SK-N-SH treated with all-trans-retinoic acid at 6 μM for 48 hours (cell line): ENCODE data around the gene CPT1A.

ENCODE experiments used
- RARB ChIP-seq: fragments of 250-450 bp; sonication (Bioruptor Pico); IDR thresholded peaks from 2 replicates; pipeline ENCODE4 v1.8.0; 2021; ENCODE audit warnings: mild to moderate bottlenecking, moderate library complexity
- TOX ChIP-seq: fragments of 250-450 bp; sonication (Bioruptor Pico); IDR thresholded peaks from 2 replicates; pipeline ENCODE4 v1.8.0; 2021; ENCODE audit warnings: mild to moderate bottlenecking, moderate library complexity, borderline replicate concordance

DNA sequence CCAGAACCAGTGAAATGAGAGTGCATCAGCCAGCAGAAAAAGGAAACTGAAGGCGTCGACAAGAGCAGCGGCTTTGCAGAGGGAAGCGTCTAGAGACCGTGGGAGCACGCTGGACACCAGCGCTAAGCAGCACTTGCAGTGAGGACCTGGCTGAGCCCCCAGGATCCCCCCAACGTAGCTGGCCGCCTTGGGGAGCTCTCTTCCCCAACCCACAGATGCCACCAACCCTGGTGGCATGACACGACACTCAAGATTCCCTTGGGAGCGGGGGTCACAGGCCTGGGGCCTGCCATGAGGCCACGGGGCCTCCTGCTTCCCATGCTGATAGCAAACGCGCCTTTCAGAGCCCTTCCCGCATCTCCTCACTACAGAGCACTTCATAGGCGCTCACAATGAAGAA lies 77.0 kb downstream of the CPT1A start:
- TF ChIP-seq TOX (no peak), RARB (CRISPR knock-in tag) (no peak)
